ENCODE results near the gene RBMS1. TPM values are rescaled to one million over a fixed set of nuclear protein-coding genes. Genes with fewer than 3 reads are reported as not detected.

RBMS1 gene
- total and polyA plus RNA-seq, 2 donors (not counting 1 experiment from before 2014, with no cell fraction given), result 18.0 to 36.7 TPM

DNA sequence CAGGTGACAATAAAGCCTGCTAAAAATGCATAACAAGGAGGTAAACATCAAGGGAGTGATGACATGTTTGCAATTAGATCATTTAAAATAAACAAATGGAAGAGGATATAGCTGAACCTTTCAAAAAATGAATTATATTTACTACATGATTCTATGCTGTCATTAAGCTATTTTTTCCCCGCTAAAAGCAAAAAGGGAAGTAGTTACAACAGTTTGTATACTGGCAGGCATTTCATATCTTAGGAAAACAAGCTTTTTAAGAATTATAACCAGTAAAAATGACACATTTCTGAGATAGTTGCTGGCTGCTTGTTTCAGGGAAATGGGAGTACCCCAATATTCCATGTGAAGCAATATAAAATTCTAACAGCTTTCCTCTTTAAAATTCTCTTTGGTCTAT, 204.5 kb downstream of the RBMS1 start:
- Mint-ChIP-seq H3K4me3 (no peak overlapping the region), H3K9me3 (ENCODE audit: insufficient read depth) (no peaks in the 10 kb centered on the region), H3K4me1 (peaks cover 7% of the 10 kb centered on the region), H3K27ac (no peak overlapping the region), H3K27me3 (no peaks in the 10 kb centered on the region)
- TF ChIP-seq, protein P1, sequence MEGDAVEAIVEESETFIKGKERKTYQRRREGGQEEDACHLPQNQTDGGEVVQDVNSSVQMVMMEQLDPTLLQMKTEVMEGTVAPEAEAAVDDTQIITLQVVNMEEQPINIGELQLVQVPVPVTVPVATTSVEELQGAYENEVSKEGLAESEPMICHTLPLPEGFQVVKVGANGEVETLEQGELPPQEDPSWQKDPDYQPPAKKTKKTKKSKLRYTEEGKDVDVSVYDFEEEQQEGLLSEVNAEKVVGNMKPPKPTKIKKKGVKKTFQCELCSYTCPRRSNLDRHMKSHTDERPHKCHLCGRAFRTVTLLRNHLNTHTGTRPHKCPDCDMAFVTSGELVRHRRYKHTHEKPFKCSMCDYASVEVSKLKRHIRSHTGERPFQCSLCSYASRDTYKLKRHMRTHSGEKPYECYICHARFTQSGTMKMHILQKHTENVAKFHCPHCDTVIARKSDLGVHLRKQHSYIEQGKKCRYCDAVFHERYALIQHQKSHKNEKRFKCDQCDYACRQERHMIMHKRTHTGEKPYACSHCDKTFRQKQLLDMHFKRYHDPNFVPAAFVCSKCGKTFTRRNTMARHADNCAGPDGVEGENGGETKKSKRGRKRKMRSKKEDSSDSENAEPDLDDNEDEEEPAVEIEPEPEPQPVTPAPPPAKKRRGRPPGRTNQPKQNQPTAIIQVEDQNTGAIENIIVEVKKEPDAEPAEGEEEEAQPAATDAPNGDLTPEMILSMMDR (IDR thresholded peaks at IDR 0.05), result no peak
- TF ChIP-seq EZH2 (IDR thresholded peaks at IDR 0.05; ENCODE audit: borderline replicate concordance, insufficient read depth, low read depth, low read length, poor library complexity, severe bottlenecking), result no peak
- Histone ChIP-seq H3K4me3 (ENCODE audit: control extremely low read depth in 1 of 5, extremely low read depth in 1 of 5, insufficient read depth in 1 of 5, low read depth in 2 of 5, low read length in 4 of 5) (no peak overlapping the region), H3K27me3 (replicated peaks in 1 of 4; ENCODE audit: control extremely low read depth in 1 of 4, control insufficient read depth in 3 of 4, insufficient read depth in 4 of 4, low read length in 3 of 4) (no peaks in the 10 kb centered on the region), H3K27ac (ENCODE audit: low read length in 2 of 2) (no peak overlapping the region), H3K4me2 (replicated peaks; ENCODE audit: low read depth, low read length, poor library complexity, severe bottlenecking) (no peak overlapping the region), H4K20me1 (ENCODE audit: control insufficient read depth, insufficient read depth, low read length, poor library complexity, severe bottlenecking) (no peaks in the 10 kb centered on the region), H3K9ac (ENCODE audit: low read length) (no peak overlapping the region), H3K36me3 (replicated peaks in 1 of 2; ENCODE audit: control extremely low read depth in 1 of 2, control insufficient read depth in 1 of 2, extremely low read depth in 1 of 2, insufficient read depth in 2 of 2, low read length in 1 of 2) (peaks cover 8 to 37% of the 10 kb centered on the region in 2 experiments), H3K4me1 (ENCODE audit: control insufficient read depth in 2 of 2, insufficient read depth in 2 of 2, low read length in 2 of 2) (no peaks in the 10 kb centered on the region), H2AFZ (ENCODE audit: insufficient read depth, low read depth, low read length, poor library complexity, severe bottlenecking) (no peak overlapping the region), H3K79me2 (ENCODE audit: control insufficient read depth, insufficient read depth, low read length) (no peaks in the 10 kb centered on the region), H3K9me3 (ENCODE audit: control extremely low read depth in 1 of 3, control insufficient read depth in 2 of 3, insufficient read depth in 1 of 3, low read length in 2 of 3) (no peaks in the 10 kb centered on the region)
- ATAC-seq (ENCODE audit: low read depth) (no peak), DNase-seq (no peak)
- intact Hi-C loops (cut with micrococcal nuclease), result no loop called here
- CTCF ChIA-PET, result interaction anchor here (1.2 to 2.3 kb wide), 3 partner anchors 19 to 705 kb away, joined by 3 to 7 read pairs (median 5); no protein-coding TSS in a partner anchor
- POLR2A ChIA-PET, result no interaction called here
- WGBS (ENCODE audit: insufficient coverage), result no CpG with 5 or more reads among the region's 1 CpG

- H3K4me1 Mint-ChIP-seq, result peaks cover 7% of the 10 kb centered on the region
- no peak for ATAC-seq (ENCODE audit: low read depth)
- H4K20me1 ChIP-seq (ENCODE audit: control insufficient read depth, insufficient read depth, low read length, poor library complexity, severe bottlenecking), result no peaks in the 10 kb centered on the region
- H3K27me3 ChIP-seq (replicated peaks in 1 of 4; ENCODE audit: control extremely low read depth in 1 of 4, control insufficient read depth in 3 of 4, insufficient read depth in 4 of 4, low read length in 3 of 4), result no peaks in the 10 kb centered on the region
- no peak overlapping the region for H3K27ac ChIP-seq (ENCODE audit: low read length in 2 of 2)
- TF ChIP-seq, protein P1 (IDR thresholded peaks at IDR 0.05), result no peak
- TF ChIP-seq EZH2 (IDR thresholded peaks at IDR 0.05; ENCODE audit: borderline replicate concordance, insufficient read depth, low read depth, low read length, poor library complexity, severe bottlenecking), result no peak
- no peaks in the 10 kb centered on the region for H3K27me3 Mint-ChIP-seq
- no peaks in the 10 kb centered on the region for H3K4me1 ChIP-seq (ENCODE audit: control insufficient read depth in 2 of 2, insufficient read depth in 2 of 2, low read length in 2 of 2)
- no peak overlapping the region for H3K4me3 ChIP-seq (ENCODE audit: control extremely low read depth in 1 of 5, extremely low read depth in 1 of 5, insufficient read depth in 1 of 5, low read depth in 2 of 5, low read length in 4 of 5)
- H3K9me3 ChIP-seq (ENCODE audit: control extremely low read depth in 1 of 3, control insufficient read depth in 2 of 3, insufficient read depth in 1 of 3, low read length in 2 of 3), result no peaks in the 10 kb centered on the region
- H3K79me2 ChIP-seq (ENCODE audit: control insufficient read depth, insufficient read depth, low read length), result no peaks in the 10 kb centered on the region
- H3K27ac Mint-ChIP-seq, result no peak overlapping the region
- H3K4me3 Mint-ChIP-seq, result no peak overlapping the region
- ChIA-PET CTCF (no interaction called here), POLR2A (no interaction called here)
- H3K4me2 ChIP-seq (replicated peaks; ENCODE audit: low read depth, low read length, poor library complexity, severe bottlenecking), result no peak overlapping the region
- no peak overlapping the region for H3K9ac ChIP-seq (ENCODE audit: low read length)
- WGBS (ENCODE audit: insufficient coverage), result 100% methylated on average over 1 of the region's 2 CpGs
- DNase-seq, result no peak
- H2AFZ ChIP-seq (ENCODE audit: insufficient read depth, low read depth, low read length, poor library complexity, severe bottlenecking), result no peak overlapping the region
- H3K36me3 ChIP-seq (replicated peaks in 1 of 2; ENCODE audit: control extremely low read depth in 1 of 2, control insufficient read depth in 1 of 2, extremely low read depth in 1 of 2, insufficient read depth in 2 of 2, low read length in 1 of 2), result peaks cover 14 to 39% of the 10 kb centered on the region in 2 experiments
- H3K9me3 Mint-ChIP-seq (ENCODE audit: insufficient read depth), result no peaks in the 10 kb centered on the region
- intact Hi-C loops (cut with micrococcal nuclease), result no loop called here
Observed at GRCh38 chr2:160288324-160288723, 205.3 kb downstream of the RBMS1 start.
